ENCODE measurements around the gene HSD17B1.

The HSD17B1 gene

DNA sequence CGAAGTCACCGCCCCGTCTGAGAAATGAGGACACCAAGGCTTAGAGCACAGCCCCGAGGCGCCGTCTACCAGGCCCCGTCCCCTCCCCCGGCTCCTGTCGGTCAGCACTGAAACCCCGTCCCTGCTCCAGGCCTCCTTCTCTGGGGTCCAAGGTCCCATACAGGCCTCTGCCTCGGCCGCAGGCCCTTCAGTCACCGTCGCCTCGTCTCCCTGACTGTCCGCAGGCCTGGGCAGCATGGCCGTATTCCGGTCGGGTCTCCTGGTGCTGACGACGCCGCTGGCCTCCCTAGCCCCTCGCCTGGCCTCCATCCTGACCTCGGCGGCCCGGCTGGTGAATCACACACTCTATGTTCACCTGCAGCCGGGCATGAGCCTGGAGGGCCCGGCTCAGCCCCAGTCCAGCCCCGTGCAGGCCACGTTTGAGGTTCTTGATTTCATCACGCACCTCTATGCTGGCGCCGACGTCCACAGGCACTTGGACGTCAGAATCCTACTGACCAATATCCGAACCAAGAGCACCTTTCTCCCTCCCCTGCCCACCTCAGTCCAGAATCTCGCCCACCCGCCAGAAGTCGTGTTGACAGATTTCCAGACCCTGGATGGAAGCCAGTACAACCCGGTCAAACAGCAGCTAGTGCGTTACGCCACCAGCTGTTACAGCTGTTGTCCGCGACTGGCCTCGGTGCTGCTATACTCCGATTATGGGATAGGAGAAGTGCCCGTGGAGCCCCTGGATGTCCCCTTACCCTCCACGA, 9.8 kb downstream of the HSD17B1 start:
- Histone ChIP-seq H3K4me1 (ENCODE audit: low read length) (peaks cover 17% of the 10 kb centered on the region), H3K9ac (ENCODE audit: low read length) (peak overlapping the region; percentile 91), H4K20me1 (ENCODE audit: insufficient read depth, low read length) (no peaks in the 10 kb centered on the region), H3K9me2 (replicated peaks; ENCODE audit: insufficient read depth, low read length) (no peaks in the 10 kb centered on the region), H3K9me3 (replicated peaks; ENCODE audit: insufficient read depth, low read length) (no peaks in the 10 kb centered on the region), H3K4me2 (ENCODE audit: low read depth, low read length) (peak overlapping the region; percentile 90), H3K27me3 (replicated peaks; ENCODE audit: insufficient read depth, low read length) (no peaks in the 10 kb centered on the region), H3K79me2 (ENCODE audit: low read length) (peaks cover 43% of the 10 kb centered on the region), H3K4me3 (ENCODE audit: low read length) (peak overlapping the region; percentile 93), H2AFZ (ENCODE audit: low read length) (no peak overlapping the region), H3F3A (ENCODE audit: insufficient read depth, low read length) (peaks cover 13% of the 10 kb centered on the region; the same call in 1 of the 2 replicates), H3K36me3 (replicated peaks; ENCODE audit: insufficient read depth, low read length) (no peaks in the 10 kb centered on the region), H3K27ac (ENCODE audit: low read length) (peak overlapping the region; percentile 58; the same call in 1 of the 2 replicates)
- no peak for DNase-seq
- no peak for TF ChIP-seq EZH2 (optimal IDR thresholded peaks at IDR 0.05; ENCODE audit: low read depth, low read length)
- no peak for TF ChIP-seq EZH2phosphoT487 (IDR thresholded peaks at IDR 0.05; ENCODE audit: low read length)
- TF ChIP-seq, protein P1, sequence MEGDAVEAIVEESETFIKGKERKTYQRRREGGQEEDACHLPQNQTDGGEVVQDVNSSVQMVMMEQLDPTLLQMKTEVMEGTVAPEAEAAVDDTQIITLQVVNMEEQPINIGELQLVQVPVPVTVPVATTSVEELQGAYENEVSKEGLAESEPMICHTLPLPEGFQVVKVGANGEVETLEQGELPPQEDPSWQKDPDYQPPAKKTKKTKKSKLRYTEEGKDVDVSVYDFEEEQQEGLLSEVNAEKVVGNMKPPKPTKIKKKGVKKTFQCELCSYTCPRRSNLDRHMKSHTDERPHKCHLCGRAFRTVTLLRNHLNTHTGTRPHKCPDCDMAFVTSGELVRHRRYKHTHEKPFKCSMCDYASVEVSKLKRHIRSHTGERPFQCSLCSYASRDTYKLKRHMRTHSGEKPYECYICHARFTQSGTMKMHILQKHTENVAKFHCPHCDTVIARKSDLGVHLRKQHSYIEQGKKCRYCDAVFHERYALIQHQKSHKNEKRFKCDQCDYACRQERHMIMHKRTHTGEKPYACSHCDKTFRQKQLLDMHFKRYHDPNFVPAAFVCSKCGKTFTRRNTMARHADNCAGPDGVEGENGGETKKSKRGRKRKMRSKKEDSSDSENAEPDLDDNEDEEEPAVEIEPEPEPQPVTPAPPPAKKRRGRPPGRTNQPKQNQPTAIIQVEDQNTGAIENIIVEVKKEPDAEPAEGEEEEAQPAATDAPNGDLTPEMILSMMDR (IDR thresholded peaks at IDR 0.05; ENCODE audit: low read length): no peak

DNA sequence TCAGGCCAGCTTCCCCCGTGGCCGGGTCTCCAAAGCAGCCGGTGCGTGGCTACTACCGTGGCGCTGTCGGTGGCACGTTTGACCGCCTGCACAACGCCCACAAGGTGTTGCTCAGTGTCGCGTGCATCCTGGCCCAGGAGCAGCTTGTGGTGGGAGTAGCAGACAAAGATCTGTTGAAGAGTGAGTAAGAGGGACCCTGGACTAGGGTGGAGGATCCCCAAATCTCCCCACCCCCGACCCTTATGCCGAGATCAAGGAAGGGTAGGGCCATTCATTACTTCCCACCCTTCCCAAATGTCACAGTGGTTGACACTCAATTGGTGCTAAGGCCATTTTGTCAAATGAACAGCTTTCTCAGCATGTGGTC, 10.4 kb downstream of the HSD17B1 start:
- Histone ChIP-seq H2AFZ (ENCODE audit: low read length) (no peak overlapping the region), H3K4me1 (ENCODE audit: low read length) (peaks cover 17% of the 10 kb centered on the region), H3K4me3 (ENCODE audit: low read length) (peak overlapping the region; percentile 93), H3F3A (ENCODE audit: insufficient read depth, low read length) (peaks cover 13% of the 10 kb centered on the region; the same call in 1 of the 2 replicates), H3K36me3 (replicated peaks; ENCODE audit: insufficient read depth, low read length) (no peaks in the 10 kb centered on the region), H3K27me3 (replicated peaks; ENCODE audit: insufficient read depth, low read length) (no peaks in the 10 kb centered on the region), H3K79me2 (ENCODE audit: low read length) (peaks cover 47% of the 10 kb centered on the region), H3K27ac (ENCODE audit: low read length) (no peak overlapping the region), H3K9ac (ENCODE audit: low read length) (peak overlapping the region; percentile 91), H3K4me2 (ENCODE audit: low read depth, low read length) (peak overlapping the region; percentile 90), H4K20me1 (ENCODE audit: insufficient read depth, low read length) (no peaks in the 10 kb centered on the region), H3K9me3 (replicated peaks; ENCODE audit: insufficient read depth, low read length) (no peaks in the 10 kb centered on the region), H3K9me2 (replicated peaks; ENCODE audit: insufficient read depth, low read length) (no peaks in the 10 kb centered on the region)
- no peak for DNase-seq
- no peak for TF ChIP-seq EZH2 (optimal IDR thresholded peaks at IDR 0.05; ENCODE audit: low read depth, low read length)
- TF ChIP-seq, protein P1 (IDR thresholded peaks at IDR 0.05; ENCODE audit: low read length): 0 out of 2 replicates have a peak, but pooled peaks have one; percentile 3

DNA sequence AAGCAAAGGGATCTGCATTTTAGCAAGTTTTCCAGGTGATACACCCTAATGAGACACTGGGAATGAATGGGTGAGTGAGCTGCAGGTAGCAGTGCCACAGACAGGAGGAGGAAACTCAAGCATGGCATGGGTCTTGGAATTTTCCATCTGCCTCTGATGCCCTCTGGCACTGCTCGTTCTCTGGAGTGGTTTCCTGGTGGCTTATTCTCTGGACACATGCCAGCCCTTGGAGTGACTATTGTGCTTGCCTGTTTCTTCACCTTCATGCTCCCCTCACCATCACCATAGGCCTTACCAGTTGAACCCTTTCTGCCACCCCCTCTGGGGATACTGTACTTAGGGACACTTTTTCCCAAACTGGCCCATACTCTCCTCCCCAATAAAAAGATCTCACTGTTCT, 10.8 kb downstream of the HSD17B1 start:
- Histone ChIP-seq H3K36me3 (replicated peaks; ENCODE audit: insufficient read depth, low read length) (0 out of 2 replicates have a peak, but pooled peaks cover 1% of the 10 kb centered on the region), H3K4me3 (ENCODE audit: low read length) (peak overlapping the region; percentile 93), H3K4me2 (ENCODE audit: low read depth, low read length) (peak overlapping the region; percentile 90), H3K27ac (ENCODE audit: low read length) (no peak overlapping the region), H3K4me1 (ENCODE audit: low read length) (peaks cover 17% of the 10 kb centered on the region), H3K9me3 (replicated peaks; ENCODE audit: insufficient read depth, low read length) (no peaks in the 10 kb centered on the region), H2AFZ (ENCODE audit: low read length) (no peak overlapping the region), H3F3A (ENCODE audit: insufficient read depth, low read length) (peaks cover 13% of the 10 kb centered on the region; the same call in 1 of the 2 replicates), H3K9me2 (replicated peaks; ENCODE audit: insufficient read depth, low read length) (no peaks in the 10 kb centered on the region), H4K20me1 (ENCODE audit: insufficient read depth, low read length) (no peaks in the 10 kb centered on the region), H3K9ac (ENCODE audit: low read length) (peak overlapping the region; percentile 91; the same call in 1 of the 2 replicates), H3K79me2 (ENCODE audit: low read length) (peaks cover 51% of the 10 kb centered on the region), H3K27me3 (replicated peaks; ENCODE audit: insufficient read depth, low read length) (no peaks in the 10 kb centered on the region)
- no peak for DNase-seq
- no peak for TF ChIP-seq EZH2 (optimal IDR thresholded peaks at IDR 0.05; ENCODE audit: low read depth, low read length)
- no peak for TF ChIP-seq EZH2phosphoT487 (IDR thresholded peaks at IDR 0.05; ENCODE audit: low read length)
- TF ChIP-seq, protein P1 (IDR thresholded peaks at IDR 0.05; ENCODE audit: low read length): no peak
